D721Med (cell line): Measurements from ENCODE around the gene PIM1.
"Not testable (repeated sequence)": the region's sequence is repeated elsewhere in the genome, so short reads cannot be mapped to it uniquely, and the experiment has no call there.

Experiments
- DNase-seq: peaks from one replicate; pipeline ENCODE4 v3.0.0; 2011; ENCODE audit warnings: low spot score; ENCODE audit not compliant: insufficient read length
- FAIRE-seq: peaks from 2 replicates; lab custom pipeline; 2011; peaks lifted over from hg19 to GRCh38; lab: Jason Lieb, UNC
- TF ChIP-seq, protein P1 (sequence below): IDR thresholded peaks from 2 replicates; pipeline ENCODE4 v1.5.1; 2012; ENCODE audit warnings: mild to moderate bottlenecking, control low read depth; ENCODE audit not compliant: insufficient read depth; ENCODE audit errors: missing control alignments

Gene PIM1

DNA sequence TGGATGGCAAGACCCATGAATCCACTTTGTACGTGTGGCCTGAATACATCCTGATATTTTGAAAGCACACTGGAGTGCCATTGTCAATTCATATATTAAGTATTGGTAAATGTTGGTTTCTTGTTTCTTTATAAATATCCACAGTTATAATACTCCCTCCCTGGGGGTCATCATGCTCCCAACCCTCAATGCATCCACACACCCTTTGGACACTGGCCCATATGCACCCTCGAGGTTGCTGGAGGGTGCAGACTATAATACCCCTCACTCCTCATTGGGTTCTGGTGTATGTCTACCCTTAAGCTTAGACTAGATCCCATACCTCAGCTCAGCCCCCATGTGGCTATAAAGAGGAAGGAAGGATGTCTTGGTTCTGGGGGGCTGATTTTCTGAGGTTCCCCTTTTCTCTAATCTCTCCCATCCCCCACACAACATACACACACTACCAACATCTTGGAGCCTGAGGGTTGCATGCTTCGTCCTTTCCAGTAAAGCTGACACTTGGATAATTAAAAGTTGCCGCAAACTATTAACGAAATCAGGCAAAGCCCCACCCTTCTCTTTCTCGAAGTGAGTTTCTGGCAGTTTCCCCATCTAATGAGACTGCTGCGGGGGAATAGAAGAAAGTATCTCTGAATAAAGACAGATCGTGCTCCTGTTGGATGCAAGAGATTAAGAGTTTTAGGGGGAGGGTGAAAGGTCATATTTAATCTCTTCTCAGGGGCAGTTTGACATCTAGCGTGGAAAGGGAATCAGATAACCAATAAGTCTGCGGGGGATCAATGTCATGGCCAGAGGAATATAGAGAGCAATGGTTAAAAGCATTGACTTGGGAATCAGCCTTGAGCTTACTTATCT is 7.4 kb downstream of the PIM1 start:
- no peak for FAIRE-seq
- TF ChIP-seq, protein P1, sequence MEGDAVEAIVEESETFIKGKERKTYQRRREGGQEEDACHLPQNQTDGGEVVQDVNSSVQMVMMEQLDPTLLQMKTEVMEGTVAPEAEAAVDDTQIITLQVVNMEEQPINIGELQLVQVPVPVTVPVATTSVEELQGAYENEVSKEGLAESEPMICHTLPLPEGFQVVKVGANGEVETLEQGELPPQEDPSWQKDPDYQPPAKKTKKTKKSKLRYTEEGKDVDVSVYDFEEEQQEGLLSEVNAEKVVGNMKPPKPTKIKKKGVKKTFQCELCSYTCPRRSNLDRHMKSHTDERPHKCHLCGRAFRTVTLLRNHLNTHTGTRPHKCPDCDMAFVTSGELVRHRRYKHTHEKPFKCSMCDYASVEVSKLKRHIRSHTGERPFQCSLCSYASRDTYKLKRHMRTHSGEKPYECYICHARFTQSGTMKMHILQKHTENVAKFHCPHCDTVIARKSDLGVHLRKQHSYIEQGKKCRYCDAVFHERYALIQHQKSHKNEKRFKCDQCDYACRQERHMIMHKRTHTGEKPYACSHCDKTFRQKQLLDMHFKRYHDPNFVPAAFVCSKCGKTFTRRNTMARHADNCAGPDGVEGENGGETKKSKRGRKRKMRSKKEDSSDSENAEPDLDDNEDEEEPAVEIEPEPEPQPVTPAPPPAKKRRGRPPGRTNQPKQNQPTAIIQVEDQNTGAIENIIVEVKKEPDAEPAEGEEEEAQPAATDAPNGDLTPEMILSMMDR, result no peak
- DNase-seq, result no peak

GRCh38 chr6:37177935-37178517 is 8.1 kb downstream of the PIM1 start:
- no peak for FAIRE-seq
- no peak for DNase-seq
- TF ChIP-seq, protein P1, result no peak

GRCh38 chr6:37180075-37180474 is 10.1 kb downstream of the PIM1 start:
- FAIRE-seq, result no peak

GRCh38 chr6:37180610-37181009 is 10.7 kb downstream of the PIM1 start:
- not testable (repeated sequence) for DNase-seq, FAIRE-seq

More at GRCh38 chr6:37180075-37180474, 10.1 kb downstream of the PIM1 start:
- TF ChIP-seq, protein P1, result no peak
- no peak for DNase-seq

DNA sequence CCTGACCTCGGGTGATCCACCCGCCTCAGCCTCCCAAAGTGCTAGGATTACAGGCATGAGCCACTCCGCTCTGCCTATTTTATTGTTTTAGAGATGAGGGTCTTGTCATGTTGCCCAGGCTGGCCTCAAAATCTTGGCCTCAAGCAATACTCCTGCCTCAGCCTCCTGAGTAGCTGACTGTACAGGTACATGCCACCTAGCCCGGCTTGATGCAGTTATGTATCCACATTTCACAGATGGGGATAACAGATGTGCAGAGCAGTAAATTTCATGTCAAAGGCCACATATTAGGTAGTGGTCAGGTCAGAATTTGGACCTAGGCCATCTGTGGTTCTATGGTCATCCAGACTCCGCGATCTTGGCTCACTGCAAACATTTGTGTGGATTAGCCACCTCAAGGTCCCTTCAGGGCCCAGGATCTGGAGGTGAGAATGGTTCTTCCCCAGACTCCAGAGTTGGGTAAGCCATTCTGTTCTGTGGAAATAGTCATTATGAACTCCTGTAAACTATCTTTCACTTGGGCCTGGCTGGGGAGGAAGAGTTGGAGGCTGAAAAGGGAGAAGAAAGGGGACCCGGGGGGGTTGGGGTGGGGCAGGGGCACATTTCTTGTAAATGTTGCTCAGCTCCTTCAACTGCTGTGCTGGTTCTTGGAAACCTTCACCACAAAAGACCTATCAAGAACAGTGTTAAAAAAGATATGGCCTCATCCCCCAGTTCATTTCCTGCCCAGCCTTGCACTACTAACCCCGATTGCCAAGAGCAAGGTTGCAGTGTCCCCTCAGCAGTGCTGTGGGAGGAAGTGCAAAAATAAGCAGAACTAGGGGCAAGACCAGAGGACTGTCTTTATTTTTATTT is 13.0 kb downstream of the PIM1 start:
- TF ChIP-seq, protein P1, result no peak
- FAIRE-seq (no peak), DNase-seq (no peak)

DNA sequence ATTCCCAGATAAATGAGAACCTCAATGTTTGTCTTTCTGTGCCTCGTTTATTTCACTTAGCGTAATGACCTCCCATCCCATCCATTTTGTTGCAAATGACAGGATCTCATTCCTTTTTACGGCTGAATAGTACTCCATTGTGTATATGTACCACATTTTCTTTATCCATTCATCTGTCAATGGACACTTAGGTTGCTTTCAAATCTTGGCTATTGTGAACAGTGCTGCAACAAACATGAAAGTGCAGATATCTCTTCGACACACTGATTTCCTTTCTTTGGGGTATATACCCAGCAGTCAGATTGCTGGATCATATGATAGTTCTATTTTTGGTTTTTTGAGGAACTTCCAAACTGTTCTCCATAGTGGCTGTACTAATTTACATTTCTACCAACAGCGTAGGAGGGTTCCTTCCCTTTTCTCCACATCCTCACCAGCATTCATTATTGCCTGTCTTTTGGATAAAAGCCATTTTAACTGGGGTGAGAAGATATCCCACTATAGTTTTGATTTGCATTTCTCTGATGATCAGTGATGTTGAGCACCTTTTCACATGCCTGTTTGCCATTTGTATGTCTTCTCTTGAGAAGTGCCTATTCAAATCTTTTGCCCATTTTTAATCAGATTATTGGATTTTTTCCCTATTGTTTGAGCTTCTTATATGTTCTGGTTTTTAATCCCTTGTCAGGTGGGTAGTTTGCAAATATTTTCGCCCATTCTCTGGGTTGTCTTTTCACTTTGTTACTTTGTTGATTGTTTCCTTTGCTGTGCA is 16.2 kb downstream of the PIM1 start:
- DNase-seq, FAIRE-seq: not testable (repeated sequence)

DNA sequence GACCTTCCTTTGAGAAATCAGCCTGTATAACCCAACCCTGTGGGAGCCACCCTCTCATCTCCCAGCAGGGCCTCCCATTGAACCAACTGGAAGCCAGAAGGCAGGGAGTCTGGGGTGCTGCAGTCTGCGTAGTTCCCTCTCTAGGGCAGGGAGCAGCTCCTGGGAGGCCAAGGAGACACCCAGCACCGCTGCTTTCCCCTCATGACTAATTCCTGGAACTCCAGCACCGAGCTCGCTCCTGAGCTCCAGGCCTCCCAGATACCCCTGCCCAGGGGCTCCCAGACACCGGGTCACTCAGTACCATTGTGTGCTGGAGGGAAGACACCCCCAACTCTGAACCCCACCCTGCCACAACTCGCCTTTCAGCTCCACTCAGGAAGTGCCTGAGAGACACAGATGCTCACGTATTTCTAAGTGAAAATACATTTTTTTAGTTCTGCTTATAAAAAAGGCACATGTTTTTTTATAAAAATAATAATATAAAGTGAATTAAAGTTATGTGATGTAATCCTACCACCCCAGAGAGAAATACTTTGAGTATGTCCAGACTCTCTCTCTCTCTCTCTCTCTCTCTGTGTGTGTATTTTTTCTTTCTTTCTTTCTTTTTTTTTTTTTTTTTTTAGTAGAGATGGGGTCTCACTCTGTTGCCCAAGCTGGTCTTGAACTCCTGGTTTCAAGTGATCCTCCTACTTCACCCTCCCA is 17.5 kb downstream of the PIM1 start:
- TF ChIP-seq, protein P1, result no peak
- DNase-seq (no peak), FAIRE-seq (no peak)
